HG02840 (cell line): Measurements from ENCODE around the gene ATP6AP1.

Experiments used
- ATAC-seq: cut with Tn5 transposase; IDR thresholded peaks from one replicate; pipeline ENCODE4 v1.9.1; 2021; ENCODE audit warnings: mild to moderate bottlenecking, moderate library complexity, moderate number of reproducible peaks; ENCODE audit not compliant: unreplicated experiment, low FRiP score

Gene ATP6AP1

DNA sequence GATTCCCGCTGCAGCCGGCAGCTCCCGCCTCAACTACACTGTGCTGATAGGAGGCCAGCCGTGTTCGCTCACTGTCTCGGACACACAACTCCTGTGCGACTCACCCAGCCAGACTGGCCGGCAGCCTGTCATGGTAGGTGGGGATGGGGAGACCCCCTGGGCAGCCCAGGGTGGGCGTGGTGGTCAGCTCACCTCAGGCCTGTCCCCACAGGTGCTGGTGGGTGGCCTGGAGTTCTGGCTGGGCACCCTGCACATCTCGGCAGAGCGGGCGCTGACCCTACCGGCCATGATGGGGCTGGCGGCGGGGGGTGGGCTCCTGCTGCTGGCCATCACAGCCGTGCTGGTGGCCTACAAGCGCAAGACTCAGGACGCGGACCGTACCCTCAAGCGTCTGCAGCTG lies 39.1 kb downstream of the ATP6AP1 start:
- ATAC-seq: no peak

DNA sequence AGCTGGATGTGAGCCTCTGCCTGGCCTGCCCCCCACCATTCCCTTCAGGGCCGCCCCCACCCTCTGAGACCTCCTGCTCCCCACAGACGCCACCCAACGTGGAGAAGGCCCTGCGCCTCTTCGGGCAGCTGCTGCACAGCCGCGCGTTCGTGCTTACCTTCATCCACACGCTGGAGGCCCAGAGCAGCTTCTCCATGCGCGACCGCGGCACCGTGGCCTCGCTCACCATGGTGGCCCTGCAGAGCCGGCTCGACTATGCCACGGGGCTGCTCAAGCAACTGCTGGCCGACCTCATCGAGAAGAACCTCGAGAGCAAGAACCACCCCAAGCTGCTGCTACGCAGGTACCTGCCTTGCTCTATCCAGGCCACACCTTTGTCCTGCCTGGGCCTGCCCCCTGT lies 39.7 kb downstream of the ATP6AP1 start:
- ATAC-seq: no peak

DNA sequence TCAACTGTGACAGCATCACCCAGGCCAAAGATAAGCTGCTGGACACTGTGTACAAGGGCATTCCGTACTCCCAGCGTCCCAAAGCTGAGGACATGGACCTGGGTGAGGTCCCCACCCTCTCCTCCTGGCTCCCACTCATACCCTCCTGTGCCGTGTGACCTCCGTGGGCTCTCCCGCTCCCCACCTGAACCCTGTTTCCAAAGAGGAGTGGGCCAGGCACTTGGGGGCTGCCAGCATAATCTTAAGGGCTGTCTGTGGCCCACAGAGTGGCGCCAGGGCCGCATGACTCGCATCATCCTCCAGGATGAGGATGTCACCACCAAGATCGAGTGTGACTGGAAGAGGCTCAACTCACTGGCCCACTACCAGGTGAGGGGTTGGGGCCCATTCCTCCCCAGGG lies 40.6 kb downstream of the ATP6AP1 start:
- ATAC-seq: no peak

DNA sequence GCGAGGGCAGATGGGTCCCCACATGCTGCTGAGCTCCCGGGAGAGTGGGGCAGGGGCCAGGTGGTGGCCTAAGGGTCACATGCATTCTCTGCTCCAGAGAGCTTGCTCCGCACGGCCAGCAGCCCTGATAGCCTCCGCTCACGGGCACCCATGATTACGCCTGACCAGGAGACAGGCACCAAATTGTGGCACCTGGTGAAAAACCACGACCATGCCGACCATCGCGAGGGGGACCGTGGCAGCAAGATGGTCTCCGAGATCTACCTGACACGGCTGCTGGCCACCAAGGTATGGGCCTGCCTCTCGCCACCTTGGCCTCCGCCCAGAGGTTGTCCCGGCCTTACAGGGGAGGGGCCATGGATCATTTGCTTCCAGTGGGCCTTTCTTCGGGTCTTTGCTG lies 41.4 kb downstream of the ATP6AP1 start:
- ATAC-seq: no peak

DNA sequence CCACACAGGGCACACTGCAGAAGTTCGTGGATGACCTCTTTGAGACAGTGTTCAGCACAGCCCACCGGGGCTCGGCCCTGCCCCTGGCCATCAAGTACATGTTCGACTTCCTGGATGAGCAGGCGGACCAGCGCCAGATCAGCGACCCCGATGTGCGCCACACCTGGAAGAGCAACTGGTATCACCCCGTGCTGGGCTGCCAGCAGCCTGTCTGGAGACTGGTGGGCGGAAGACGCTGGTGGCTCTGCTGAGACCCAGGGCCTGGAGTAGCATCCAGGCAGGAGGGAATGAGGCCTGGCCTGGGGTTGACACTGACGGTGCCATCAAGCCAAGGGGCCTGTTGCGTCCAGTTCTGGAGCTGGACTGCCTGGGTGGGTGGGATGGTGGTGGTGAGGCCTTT lies 42.0 kb downstream of the ATP6AP1 start:
- no peak for ATAC-seq

DNA sequence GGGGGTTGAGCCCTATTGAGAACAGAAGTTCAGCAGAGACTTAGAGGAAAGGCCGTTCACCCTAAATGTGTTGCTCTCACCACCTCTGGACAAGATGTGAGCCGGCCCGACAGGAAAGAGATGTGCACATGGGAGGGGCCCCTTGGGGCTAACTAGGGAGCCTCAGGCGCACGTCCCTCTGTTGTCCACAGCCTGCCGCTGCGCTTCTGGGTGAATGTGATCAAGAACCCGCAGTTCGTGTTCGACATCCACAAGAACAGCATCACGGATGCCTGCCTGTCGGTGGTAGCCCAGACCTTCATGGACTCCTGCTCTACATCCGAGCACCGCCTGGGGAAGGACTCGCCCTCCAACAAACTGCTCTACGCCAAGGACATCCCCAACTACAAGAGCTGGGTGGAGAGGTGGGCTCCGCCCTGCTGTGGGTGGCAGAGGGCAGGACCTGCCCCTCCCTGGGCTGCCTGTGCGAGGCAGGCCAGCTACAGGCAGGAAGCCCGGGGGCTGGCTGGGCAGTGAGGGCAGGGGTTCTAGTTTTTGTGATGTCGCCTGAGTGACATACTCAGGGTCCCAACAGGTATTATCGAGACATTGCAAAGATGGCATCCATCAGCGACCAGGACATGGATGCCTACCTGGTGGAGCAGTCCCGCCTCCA lies 42.6 kb downstream of the ATP6AP1 start:
- no peak for ATAC-seq

DNA sequence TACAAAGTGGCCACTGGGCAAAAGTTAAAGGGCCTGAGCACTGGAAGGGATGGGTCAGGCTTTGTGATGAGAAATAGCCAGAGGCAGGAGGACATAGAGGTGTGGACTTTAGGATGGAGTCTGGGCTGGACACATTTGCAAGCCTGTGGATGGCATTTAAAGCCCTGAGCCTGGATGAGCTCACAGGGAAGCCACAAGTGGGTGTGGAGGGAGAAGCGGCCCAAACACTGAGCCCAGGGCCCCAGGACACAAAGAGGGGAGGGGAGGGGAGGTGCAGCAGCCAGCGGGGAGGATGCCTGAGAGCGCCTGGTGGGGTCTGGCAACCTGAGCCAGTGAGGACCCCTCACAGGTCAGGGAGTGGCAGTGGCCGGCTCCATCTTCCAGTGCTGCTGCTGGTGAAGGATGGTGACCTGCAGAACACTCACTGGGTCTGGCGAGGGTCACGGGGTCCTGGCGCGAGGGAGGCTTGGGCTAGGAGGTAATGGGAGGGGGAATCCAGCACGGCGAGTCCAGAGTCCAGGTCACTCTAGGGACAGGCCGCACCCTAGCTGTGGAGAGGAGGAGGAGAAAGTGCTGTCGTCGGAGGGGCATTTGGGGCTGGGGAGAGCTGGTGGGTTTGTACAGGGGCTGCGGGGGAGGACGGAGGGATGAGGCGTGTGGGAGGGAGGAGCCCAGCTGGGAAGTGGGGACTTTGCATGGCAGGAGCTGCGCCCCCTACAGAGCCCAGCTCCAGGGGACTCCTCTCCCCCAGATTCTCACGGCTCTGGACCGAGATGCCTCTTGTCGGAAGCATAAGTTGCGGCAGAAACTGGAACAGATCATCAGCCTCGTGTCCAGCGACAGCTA lies 43.6 kb downstream of the ATP6AP1 start:
- ATAC-seq: no peak

DNA sequence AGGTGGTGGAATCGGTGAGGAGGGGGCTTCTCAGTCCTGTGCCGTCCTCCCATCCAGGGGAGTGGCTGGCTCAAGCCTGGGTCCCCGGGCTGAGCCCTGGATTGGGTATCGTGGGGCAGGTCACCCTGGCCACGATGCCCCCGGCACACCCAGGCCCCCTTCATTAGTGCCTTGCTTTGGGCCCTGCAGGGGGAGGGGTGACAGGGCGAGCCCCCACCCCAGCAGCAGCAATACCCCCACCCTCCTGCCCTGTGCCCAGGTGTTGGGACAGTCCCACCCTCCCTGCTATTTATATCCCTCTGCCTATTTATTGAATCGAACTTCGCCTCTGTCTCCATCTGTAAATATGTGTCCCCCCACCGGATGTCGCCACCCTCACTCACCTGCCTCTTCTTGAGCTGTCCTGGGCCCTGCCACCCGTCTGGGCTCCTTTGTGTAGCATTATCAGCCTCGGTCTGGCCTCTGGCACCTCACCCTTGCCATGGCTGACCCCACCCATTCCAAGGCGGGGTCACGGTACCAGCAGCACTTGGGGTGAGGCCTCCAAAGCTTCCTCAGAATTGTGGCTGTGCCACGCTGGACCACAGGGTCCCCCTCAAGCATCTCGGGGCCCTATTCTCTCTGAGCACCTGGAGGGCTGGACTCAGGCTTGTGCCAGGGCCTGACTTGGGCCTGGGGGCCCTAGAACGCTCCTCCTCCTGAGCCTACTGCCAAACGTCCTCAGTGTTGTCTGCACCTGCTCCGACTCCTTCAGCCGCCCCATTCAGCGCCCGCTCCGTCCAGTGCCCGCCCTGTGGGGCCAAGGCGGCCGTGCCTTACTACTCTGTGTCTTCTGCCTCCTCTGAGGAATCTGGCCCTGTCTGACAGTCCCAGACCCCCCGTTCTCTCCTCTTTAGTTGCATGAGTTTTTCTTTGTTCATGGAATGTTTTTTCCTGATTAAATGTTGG lies 44.5 kb downstream of the ATP6AP1 start:
- ATAC-seq: no peak

DNA sequence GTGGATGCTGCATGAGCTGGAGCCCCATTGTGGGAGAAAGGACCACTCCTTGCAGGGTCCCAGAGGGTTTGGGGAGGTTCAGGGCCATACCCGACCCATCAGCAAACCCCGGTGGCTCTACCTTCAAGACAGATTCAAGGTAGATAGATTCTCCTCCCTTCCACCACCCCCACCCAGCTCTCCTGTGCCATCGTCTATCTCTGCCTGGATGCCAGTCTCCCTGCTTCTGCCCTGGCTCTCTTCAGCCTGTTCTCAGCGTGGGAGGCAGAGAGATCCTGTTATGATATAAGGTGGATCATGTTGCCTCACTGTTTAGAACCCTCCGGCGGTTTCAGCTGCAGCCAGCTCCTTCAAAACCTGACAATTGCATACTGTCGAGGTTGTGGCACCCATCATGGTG lies 45.2 kb downstream of the ATP6AP1 start:
- ATAC-seq: no peak

DNA sequence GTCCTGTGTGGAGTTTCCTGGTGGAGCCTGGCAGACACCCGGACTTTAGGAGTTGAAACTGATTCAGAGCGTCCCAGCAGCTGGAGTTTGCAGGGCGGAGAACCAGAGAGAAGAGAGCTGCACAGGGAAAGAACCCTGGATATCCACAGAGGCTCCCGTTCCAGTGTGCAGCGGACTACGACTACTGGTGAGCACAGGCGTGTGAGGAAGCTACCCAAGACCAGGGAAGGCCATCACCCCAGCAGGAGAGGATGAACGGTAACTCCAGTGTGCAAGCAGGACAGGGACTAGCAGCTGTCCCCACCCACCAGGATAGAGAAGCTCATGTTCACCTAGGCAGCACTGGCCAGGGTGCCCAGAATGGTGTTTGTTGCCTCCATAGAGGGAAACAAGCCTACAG lies 48.3 kb downstream of the ATP6AP1 start:
- no peak for ATAC-seq

DNA sequence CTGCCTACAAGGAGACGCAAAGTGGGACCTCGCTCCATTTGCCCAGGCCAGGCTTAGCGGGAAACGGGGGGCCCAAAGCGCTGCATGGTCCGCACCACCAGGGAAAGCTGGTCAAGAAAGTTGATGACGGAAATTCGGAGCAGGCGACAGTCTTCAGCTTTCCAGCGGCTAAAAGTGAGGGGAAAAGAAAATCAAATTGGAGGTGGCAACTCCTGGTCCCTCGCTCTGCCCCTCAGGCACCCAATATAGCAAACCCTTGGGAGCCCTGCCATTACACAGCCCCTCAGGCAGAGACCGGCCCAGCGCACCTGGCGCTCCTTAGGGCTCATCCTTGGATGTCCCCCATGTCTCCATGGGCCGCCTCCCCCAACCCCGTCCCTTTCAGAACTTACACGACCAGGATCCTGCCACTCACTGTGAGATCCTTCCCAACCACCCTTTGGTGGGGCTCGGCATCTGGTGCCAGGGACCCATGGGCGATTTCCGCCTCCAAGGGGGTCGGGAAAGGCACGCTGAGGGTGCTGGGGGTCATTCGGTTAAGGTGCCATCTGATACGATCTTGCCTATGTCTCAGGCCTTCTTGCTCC lies 49.5 kb downstream of the ATP6AP1 start:
- no peak for ATAC-seq

DNA sequence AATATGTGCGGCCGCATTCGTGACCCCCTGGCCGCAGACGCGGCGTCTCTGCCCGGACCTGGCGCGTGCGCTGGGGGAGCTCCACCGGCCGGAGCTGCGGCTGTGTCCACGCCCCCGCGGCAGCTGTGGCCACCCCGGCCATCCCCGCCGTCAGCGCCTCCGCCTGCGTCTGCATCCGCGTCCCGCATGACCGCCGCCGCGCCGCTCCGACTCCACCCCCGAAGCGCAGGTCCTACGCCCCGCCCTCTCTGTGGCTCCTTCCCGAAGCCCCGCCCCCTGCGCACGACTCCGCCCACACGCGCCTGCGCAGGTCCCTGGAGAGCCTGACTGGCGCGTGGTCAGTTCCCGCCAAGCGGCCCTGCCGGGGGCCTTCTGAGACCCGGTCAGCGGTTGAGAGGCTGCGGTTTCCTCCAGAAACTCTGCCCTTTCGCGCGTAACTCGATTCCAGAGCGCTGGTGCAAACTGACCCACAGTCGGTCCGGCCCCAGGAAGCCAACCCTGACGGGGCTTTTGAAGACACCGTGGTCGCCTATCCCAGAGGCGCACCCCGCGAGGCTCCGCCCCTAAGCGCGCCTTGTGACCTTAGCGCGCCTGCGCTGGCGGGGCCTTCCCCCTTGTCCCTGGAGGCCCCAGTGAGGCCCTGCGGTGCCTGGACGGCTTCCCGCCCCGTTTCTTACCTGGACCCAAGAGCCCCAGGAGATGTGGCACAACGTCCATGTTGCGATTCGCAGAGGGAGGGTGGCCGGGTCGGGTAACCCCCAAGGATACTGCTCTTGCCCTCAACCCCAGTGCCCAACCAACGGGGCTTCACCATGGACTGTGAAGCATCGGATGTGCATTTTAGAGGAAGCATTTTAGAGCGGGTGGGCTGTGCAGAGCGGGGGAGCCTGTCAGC lies 50.5 kb downstream of the ATP6AP1 start, which contains the start of gene LAGE3:
Gene LAGE3 (minus strand): TSS at position 554 of the 895 bp plus-strand sequence. CDS start 366 bp downstream, at position 188.
- peak; percentile 71 for ATAC-seq

DNA sequence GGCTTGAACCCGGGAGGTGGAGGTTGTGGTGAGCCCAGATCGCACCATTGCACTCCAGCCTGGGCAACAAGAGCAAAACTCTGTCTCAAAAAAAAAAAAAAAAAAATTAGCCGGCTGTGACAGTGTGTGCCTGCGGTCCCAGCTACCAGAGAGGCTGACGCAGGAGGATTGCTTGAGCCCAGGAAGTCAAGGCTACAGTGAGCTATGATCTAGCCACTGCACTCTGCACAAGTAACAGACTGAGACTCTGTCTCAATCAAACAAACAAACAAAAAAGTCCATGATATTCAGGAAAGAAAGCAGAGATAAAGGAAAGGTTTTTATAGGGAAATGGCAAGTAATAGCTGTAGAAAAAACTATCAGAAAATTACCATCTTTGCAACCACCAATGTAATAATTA lies 52.7 kb downstream of the ATP6AP1 start:
- no peak for ATAC-seq

DNA sequence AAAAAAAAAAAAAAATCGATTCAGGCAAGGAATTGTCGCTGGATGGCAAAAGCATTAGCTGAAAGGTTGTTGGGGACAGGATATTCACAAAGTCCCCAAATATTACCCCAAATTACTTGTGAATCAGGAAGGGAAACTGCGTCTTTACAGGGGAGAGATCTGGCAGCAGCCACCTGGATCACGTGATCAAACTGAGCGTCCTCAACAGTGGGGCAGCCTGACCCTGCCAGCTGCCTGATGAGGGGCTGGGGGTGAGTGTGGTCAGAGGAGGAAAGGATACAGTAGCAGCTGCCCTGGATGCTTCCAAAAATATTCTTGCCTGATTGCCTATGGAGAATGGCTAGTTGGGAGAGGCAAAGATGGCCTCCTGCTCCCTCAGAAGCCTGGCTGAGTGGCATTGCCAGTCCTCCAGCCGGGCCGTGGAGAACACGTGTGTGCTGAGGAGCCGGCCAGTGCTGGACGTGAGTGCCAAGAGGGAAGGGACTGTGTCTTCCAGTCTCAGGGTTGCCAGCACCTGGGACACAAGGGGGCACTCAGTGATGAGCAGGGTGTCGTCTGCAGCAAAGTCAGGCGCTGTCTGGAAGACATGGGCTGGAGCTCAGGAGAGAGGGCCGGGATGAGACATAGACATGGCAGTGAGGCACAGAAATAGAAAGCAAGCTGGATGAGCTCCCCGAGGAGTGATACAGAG lies 53.6 kb downstream of the ATP6AP1 start:
- ATAC-seq: no peak

DNA sequence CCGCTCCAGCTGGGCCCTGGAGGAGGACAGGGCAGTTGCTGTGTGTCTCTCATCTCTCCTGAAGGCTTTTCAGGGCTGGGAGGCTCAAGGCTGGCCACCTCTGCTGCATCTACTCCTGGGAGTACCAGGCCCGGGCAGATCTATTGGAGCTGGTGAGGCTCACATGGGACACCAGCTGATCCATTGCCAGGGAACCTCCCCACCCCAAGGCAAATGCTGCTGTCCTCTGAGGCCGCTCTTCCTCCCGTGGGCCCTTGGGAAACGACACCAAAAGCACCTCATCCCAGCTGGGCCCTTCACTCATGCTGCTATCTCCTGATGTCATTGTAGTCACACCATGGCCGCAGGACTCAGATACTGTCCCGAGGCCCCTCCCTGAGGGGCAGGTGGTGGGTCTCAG lies 54.3 kb downstream of the ATP6AP1 start:
- no peak for ATAC-seq

DNA sequence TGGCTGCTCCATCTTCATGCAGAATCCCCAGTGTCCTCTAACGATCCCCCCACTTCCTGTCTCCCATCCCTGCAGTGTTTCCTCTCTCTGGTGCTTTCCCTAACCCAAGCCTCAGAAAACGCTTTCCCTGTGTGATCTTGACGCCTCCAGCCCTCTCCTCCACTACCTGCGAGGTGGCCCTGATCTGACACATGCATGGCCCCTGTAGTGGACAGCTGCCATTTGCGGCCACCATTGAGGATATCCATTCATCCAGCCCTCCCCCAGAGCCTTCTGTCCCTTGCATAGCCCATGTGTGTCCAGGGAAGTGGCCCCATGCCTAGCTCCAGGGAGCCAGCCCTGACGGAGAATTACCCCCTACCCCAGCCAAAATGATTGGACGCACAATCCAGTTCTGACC lies 54.8 kb downstream of the ATP6AP1 start:
- no peak for ATAC-seq

DNA sequence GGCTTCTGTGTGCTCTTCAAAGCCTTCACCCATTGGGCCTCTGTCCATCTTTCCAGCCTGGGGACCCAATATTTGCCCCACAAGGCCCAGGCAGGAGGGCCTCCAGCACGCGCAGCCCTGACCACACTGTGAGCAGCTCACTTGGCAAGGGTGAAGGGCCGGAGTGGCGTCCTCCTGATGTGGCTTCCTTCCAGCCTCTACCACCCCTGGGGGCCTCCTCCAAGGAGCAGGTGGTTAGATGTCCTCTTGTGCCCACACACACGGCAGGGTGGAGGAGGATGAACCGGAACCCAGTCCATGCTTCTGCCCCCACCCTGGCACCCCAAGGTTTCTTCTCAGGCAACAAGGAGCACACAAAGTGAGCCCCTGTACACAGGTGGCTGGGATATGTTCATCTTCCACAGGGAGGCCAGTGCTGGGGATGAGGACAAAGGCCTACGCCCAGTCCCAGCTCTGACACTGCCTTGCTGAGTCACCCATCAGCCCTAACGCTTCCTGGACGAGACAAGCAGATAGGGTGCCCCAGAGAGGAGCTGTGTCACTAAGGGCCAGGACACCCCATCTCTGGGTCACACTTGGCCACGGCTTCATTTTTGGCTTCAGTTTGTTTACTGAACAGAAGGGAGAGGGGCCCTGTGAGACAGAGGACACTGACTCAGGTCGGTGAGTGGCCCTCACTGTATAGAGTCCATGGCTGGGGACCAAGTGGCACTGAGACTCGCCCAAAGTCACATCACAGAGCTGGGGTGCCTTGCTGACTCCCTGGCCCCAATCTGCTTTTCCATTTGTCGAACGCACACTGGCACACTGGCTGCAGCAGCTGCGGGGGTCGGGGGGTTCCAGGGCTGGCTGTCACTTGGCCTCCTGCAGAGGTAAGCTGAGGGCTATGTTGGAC lies 56.0 kb downstream of the ATP6AP1 start:
- no peak for ATAC-seq
